MM.1S (cell line): ENCODE results near the gene SPEF1.

Source experiments
- EZH2 ChIP-seq: fragments of 300-600 bp; sonication (generic); optimal IDR thresholded peaks from 2 replicates; pipeline ENCODE3; 2017; ENCODE audit warnings: low read depth, mild to moderate bottlenecking, antibody characterized with exemption, low read length, mixed read lengths
- EZH2phosphoT487 ChIP-seq: fragments of 300-600 bp; sonication (generic); IDR thresholded peaks from 2 replicates; pipeline ENCODE4 v1.6.1; 2018; ENCODE audit warnings: antibody characterized with exemption, low read length
- TF ChIP-seq, protein P1 (sequence below): fragments of 300-600 bp; sonication (generic); IDR thresholded peaks from 2 replicates; pipeline ENCODE4 v1.5.1; 2016; ENCODE audit warnings: antibody characterized with exemption, low read length, mixed read lengths

- TF ChIP-seq, protein P1, sequence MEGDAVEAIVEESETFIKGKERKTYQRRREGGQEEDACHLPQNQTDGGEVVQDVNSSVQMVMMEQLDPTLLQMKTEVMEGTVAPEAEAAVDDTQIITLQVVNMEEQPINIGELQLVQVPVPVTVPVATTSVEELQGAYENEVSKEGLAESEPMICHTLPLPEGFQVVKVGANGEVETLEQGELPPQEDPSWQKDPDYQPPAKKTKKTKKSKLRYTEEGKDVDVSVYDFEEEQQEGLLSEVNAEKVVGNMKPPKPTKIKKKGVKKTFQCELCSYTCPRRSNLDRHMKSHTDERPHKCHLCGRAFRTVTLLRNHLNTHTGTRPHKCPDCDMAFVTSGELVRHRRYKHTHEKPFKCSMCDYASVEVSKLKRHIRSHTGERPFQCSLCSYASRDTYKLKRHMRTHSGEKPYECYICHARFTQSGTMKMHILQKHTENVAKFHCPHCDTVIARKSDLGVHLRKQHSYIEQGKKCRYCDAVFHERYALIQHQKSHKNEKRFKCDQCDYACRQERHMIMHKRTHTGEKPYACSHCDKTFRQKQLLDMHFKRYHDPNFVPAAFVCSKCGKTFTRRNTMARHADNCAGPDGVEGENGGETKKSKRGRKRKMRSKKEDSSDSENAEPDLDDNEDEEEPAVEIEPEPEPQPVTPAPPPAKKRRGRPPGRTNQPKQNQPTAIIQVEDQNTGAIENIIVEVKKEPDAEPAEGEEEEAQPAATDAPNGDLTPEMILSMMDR: no peak
- TF ChIP-seq EZH2 (no peak), EZH2phosphoT487 (no peak)
Measured at GRCh38 chr20:3798908-3799248, 17.6 kb upstream of the SPEF1 start.
